Ovary (tissue), 3 donors: ENCODE measurements around the gene PPP6R3.

ENCODE experiments used
- CTCF ChIP-seq, 3 donors: fragments of 450-650 bp in 2 of 3; fragments of 200-600 bp in 1 of 3; IDR thresholded peaks; one replicate each; pipeline versions ENCODE4 v1.5.1 to v1.8.0; 2016 to 2022; ENCODE audit warnings: antibody characterized with exemption in 3 of 3, mild to moderate bottlenecking in 1 of 3
- POLR2A ChIP-seq: fragments of 450-650 bp; IDR thresholded peaks from one replicate; pipeline ENCODE4 v1.6.1; 2017; ENCODE audit warnings: antibody characterized with exemption, mild to moderate bottlenecking, moderate library complexity
- donor health status: DM: no; HTN: no; CAD: no.

- no peak for TF ChIP-seq POLR2A
- no peak for TF ChIP-seq CTCF (IDR thresholded peaks at IDR 0.05)
Measured at GRCh38 chr11:68601147-68601546, 140.6 kb downstream of the PPP6R3 start.
